Keratinocyte (primary cell): ENCODE results near the gene PPY. TPM values are rescaled to one million over a fixed set of nuclear protein-coding genes. Genes with fewer than 3 reads are reported as not detected.

Source experiments
- DNase-seq: peaks from one replicate; pipeline ENCODE4 v3.0.0-alpha.2; 2011; ENCODE audit warnings: low read depth, missing footprints, low spot score
- FAIRE-seq: peaks from 2 replicates; lab custom pipeline; 2011; peaks lifted over from hg19 to GRCh38; lab: Jason Lieb, UNC
- H2AFZ ChIP-seq: 2 replicates; pipeline ENCODE4 v1.6.0; 2012; ENCODE audit warnings: low read length, control low read depth, inconsistent platforms; ENCODE audit not compliant: control insufficient read depth
- H3K27ac ChIP-seq: 2 replicates; pipeline ENCODE4 v1.5.1; 2011; ENCODE audit warnings: low read length; ENCODE audit not compliant: control insufficient read depth, insufficient read depth
- H3K27me3 ChIP-seq: 3 replicates; pipeline ENCODE4 v1.6.0; 2011; ENCODE audit warnings: low read length; ENCODE audit not compliant: control insufficient read depth, insufficient read depth; ENCODE audit errors: extremely low read depth
- H3K36me3 ChIP-seq, 2 experiments: 2 replicates in 1 of 2; 3 replicates in 1 of 2; pipeline ENCODE4 v1.5.1; 2011; ENCODE audit warnings: low read length in 2 of 2, mild to moderate bottlenecking in 1 of 2; ENCODE audit not compliant: control insufficient read depth in 2 of 2, insufficient read depth in 2 of 2; ENCODE audit errors: extremely low read depth in 1 of 2
- H3K4me1 ChIP-seq: 3 replicates; pipeline ENCODE4 v1.5.1; 2011; ENCODE audit warnings: low read length; ENCODE audit not compliant: control insufficient read depth, insufficient read depth; ENCODE audit errors: extremely low read depth
- H3K4me2 ChIP-seq: 3 replicates; pipeline ENCODE4 v1.6.0; 2011; ENCODE audit warnings: low read depth, low read length; ENCODE audit not compliant: control insufficient read depth, insufficient read depth; ENCODE audit errors: extremely low read depth
- H3K4me3 ChIP-seq, 3 experiments: fragments of 200-600 bp in 1 of 3; sonication (generic) in 1 of 3; 2 replicates in 2 of 3; 3 replicates in 1 of 3; pipeline ENCODE4 v1.5.1; 2011 to 2016; ENCODE audit warnings: low read length in 3 of 3, mild to moderate bottlenecking in 3 of 3, control low read depth in 2 of 3, inconsistent platforms in 1 of 3, low read depth in 1 of 3, mixed read lengths in 1 of 3, mixed run types in 1 of 3, moderate library complexity in 1 of 3; ENCODE audit not compliant: control insufficient read depth in 2 of 3, insufficient read depth in 2 of 3; ENCODE audit errors: extremely low read depth in 1 of 3
- H3K79me2 ChIP-seq: 2 replicates; pipeline ENCODE4 v1.6.0; 2012; ENCODE audit warnings: low read length; ENCODE audit not compliant: control insufficient read depth, insufficient read depth
- H3K9ac ChIP-seq: 3 replicates; pipeline ENCODE4 v1.6.0; 2011; ENCODE audit warnings: low read length; ENCODE audit not compliant: control insufficient read depth, insufficient read depth; ENCODE audit errors: extremely low read depth
- H3K9me1 ChIP-seq: 3 replicates; pipeline ENCODE4 v1.6.0; 2011; ENCODE audit warnings: low read length; ENCODE audit not compliant: control insufficient read depth, insufficient read depth; ENCODE audit errors: extremely low read depth
- H3K9me3 ChIP-seq: 2 replicates; pipeline ENCODE4 v1.5.1; 2012; ENCODE audit warnings: low read depth, low read length; ENCODE audit not compliant: control insufficient read depth
- H4K20me1 ChIP-seq: 3 replicates; pipeline ENCODE4 v1.6.0; 2011; ENCODE audit warnings: low read length; ENCODE audit not compliant: control insufficient read depth, insufficient read depth; ENCODE audit errors: extremely low read depth
- EZH2 ChIP-seq: IDR thresholded peaks from one replicate; pipeline ENCODE4 v1.6.1; 2012; ENCODE audit warnings: inconsistent platforms, mild to moderate bottlenecking, low read length, moderate library complexity
- dilution Hi-C: fragments of 300-500 bp; cut with MboI; formaldehyde crosslinking; loops from one replicate; pipeline ENCODE4 v1.7.0; 2020; ENCODE audit warnings: low sequenced_read_pairs; ENCODE audit not compliant: extremely low pct_ligation_motif_present
- polyA plus RNA-seq, 5 experiments: library from polyadenylated mRNA; depleted of rRNA in 3 of 5; stranded (reverse) in 3 of 5; stranded (forward) in 1 of 5; unstranded in 1 of 5; fragments of >200 nt; gene quantifications; 1 replicate in 1 of 5; 2 replicates in 3 of 5; 3 replicates in 1 of 5; pipeline versions ENCODE4 v1.2.1 to v1.2.3, GENCODE V29; 2011 to 2012; ENCODE audit warnings: missing spikeins in 2 of 5, low read depth in 1 of 5, low replicate concordance in 1 of 5
- TF ChIP-seq, protein P1 (sequence below), 3 experiments: IDR thresholded peaks in 1 of 3; conservative IDR thresholded peaks in 1 of 3; optimal IDR thresholded peaks in 1 of 3; 2 replicates in 2 of 3; 3 replicates in 1 of 3; pipeline versions ENCODE3 to v1.5.1; 2011; ENCODE audit warnings: low read length in 3 of 3, mild to moderate bottlenecking in 3 of 3, moderate library complexity in 2 of 3, control low read depth in 1 of 3, inconsistent platforms in 1 of 3; ENCODE audit not compliant: insufficient read depth in 2 of 3; ENCODE audit errors: extremely low read depth in 1 of 3

Gene PPY
- polyA plus RNA-seq, 1 donor (not counting 4 experiments of a cell fraction or from before 2014, with no cell fraction given) = not detected

GRCh38 chr17:43914451-43914850 is 27.8 kb downstream of the PPY start:
- no peak overlapping the region for H3K4me2 ChIP-seq
- H3K27me3 ChIP-seq = peaks cover 28% of the 10 kb centered on the region
- H4K20me1 ChIP-seq = no peaks in the 10 kb centered on the region
- H3K4me1 ChIP-seq = no peaks in the 10 kb centered on the region
- no peaks in the 10 kb centered on the region for H3K9me1 ChIP-seq
- FAIRE-seq = no peak
- no peak overlapping the region for H3K4me3 ChIP-seq
- dilution Hi-C loops = no loop called here
- no peaks in the 10 kb centered on the region for H3K36me3 ChIP-seq
- no peak overlapping the region for H3K27ac ChIP-seq
- no peak overlapping the region for H3K9ac ChIP-seq
- no peak overlapping the region for H2AFZ ChIP-seq
- no peak for DNase-seq
- no peaks in the 10 kb centered on the region for H3K9me3 ChIP-seq
- H3K79me2 ChIP-seq = no peaks in the 10 kb centered on the region
- TF ChIP-seq EZH2 = no peak
- TF ChIP-seq, protein P1, sequence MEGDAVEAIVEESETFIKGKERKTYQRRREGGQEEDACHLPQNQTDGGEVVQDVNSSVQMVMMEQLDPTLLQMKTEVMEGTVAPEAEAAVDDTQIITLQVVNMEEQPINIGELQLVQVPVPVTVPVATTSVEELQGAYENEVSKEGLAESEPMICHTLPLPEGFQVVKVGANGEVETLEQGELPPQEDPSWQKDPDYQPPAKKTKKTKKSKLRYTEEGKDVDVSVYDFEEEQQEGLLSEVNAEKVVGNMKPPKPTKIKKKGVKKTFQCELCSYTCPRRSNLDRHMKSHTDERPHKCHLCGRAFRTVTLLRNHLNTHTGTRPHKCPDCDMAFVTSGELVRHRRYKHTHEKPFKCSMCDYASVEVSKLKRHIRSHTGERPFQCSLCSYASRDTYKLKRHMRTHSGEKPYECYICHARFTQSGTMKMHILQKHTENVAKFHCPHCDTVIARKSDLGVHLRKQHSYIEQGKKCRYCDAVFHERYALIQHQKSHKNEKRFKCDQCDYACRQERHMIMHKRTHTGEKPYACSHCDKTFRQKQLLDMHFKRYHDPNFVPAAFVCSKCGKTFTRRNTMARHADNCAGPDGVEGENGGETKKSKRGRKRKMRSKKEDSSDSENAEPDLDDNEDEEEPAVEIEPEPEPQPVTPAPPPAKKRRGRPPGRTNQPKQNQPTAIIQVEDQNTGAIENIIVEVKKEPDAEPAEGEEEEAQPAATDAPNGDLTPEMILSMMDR (optimal IDR thresholded peaks at IDR 0.05 in 1 of 3, IDR thresholded peaks at IDR 0.05 in 1 of 3, conservative IDR thresholded peaks at IDR 0.05 in 1 of 3; ENCODE audit: extremely low read depth in 1 of 3, insufficient read depth in 2 of 3, low read length in 3 of 3) = no peak

DNA sequence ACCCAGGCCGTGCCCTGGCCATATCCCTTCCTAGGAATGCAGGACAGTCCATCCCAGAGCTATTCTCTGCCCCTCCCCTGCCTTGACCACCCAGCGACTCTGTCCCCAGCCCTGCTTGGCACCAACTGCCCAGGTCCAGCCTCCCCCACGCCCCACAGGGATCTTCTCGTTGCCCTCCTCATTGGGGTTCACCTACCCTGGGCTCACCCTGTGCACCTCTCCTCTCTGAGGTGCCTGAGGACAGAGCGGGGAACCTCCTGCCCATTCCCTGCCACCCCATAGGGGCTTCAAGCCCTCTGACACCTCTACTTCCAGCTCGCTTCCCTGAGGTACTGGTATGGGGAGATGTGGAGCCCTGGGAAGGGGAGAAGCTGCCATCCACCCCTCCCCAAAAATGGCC is 28.7 kb downstream of the PPY start:
- H3K4me3 ChIP-seq = no peak overlapping the region
- H3K27me3 ChIP-seq = peaks cover 36% of the 10 kb centered on the region
- no peaks in the 10 kb centered on the region for H4K20me1 ChIP-seq
- FAIRE-seq (no peak), DNase-seq (no peak)
- no peaks in the 10 kb centered on the region for H3K36me3 ChIP-seq
- no peaks in the 10 kb centered on the region for H3K9me1 ChIP-seq
- H3K27ac ChIP-seq = no peak overlapping the region
- no peak overlapping the region for H2AFZ ChIP-seq
- H3K4me1 ChIP-seq = no peaks in the 10 kb centered on the region
- H3K9ac ChIP-seq = no peak overlapping the region
- H3K4me2 ChIP-seq = no peak overlapping the region
- no peaks in the 10 kb centered on the region for H3K9me3 ChIP-seq
- dilution Hi-C loops = no loop called here
- H3K79me2 ChIP-seq = no peaks in the 10 kb centered on the region
- TF ChIP-seq, protein P1 (optimal IDR thresholded peaks at IDR 0.05 in 1 of 3, IDR thresholded peaks at IDR 0.05 in 1 of 3, conservative IDR thresholded peaks at IDR 0.05 in 1 of 3; ENCODE audit: extremely low read depth in 1 of 3, insufficient read depth in 2 of 3, low read length in 3 of 3) = no peak
- TF ChIP-seq EZH2 = no peak
